HepG2 (cell line): ENCODE data around the gene GNRH2. TPM values are rescaled to one million over a fixed set of nuclear protein-coding genes. Genes with fewer than 3 reads are reported as not detected.

ENCODE experiments used
- HNRNPL ChIP-seq: fragments of 200-400 bp; formaldehyde crosslinking; IDR thresholded peaks from 2 replicates; pipeline ENCODE4 v1.6.1; 2017; ENCODE audit warnings: mild to moderate bottlenecking, low read depth, low read length
- IRX3 ChIP-seq: sonication (generic); formaldehyde crosslinking; IDR thresholded peaks from 2 replicates; pipeline ENCODE4 v1.8.1; 2023; ENCODE audit warnings: mild to moderate bottlenecking, low read depth, missing genetic modification reagents, borderline replicate concordance
- KAT2B ChIP-seq: fragments of 150-350 bp; IDR thresholded peaks from 2 replicates; pipeline ENCODE4 v1.6.1; 2014; ENCODE audit warnings: low read depth, low read length, borderline replicate concordance
- KDM5B ChIP-seq: sonication (generic); formaldehyde crosslinking; IDR thresholded peaks from 2 replicates; pipeline ENCODE4 v1.4.0; 2020; ENCODE audit warnings: missing genetic modification reagents, mild to moderate bottlenecking, borderline replicate concordance
- MAFG ChIP-seq: sonication (generic); formaldehyde crosslinking; IDR thresholded peaks from 2 replicates; pipeline ENCODE4 v1.5.1; 2020; ENCODE audit warnings: mild to moderate bottlenecking, missing genetic modification reagents
- MED8 ChIP-seq: sonication (generic); formaldehyde crosslinking; IDR thresholded peaks from 2 replicates; pipeline ENCODE4 v1.8.1; 2023; ENCODE audit warnings: mild to moderate bottlenecking, missing genetic modification reagents; ENCODE audit not compliant: insufficient replicate concordance
- SALL1 ChIP-seq: sonication (generic); formaldehyde crosslinking; IDR thresholded peaks from 2 replicates; pipeline ENCODE4 v1.8.0; 2022; ENCODE audit warnings: mild to moderate bottlenecking, missing genetic modification reagents
- SNAPC5 ChIP-seq: sonication (generic); formaldehyde crosslinking; IDR thresholded peaks from 2 replicates; pipeline ENCODE4 v1.8.1; 2023; ENCODE audit warnings: mild to moderate bottlenecking, missing genetic modification reagents, borderline replicate concordance
- TAF1 ChIP-seq: sonication (generic); formaldehyde crosslinking; IDR thresholded peaks from 2 replicates; pipeline ENCODE4 v1.4.0; 2020; ENCODE audit warnings: missing genetic modification reagents
- TCF12 ChIP-seq, 2 experiments: fragments of 450-650 bp in 1 of 2; sonication (generic) in 1 of 2; formaldehyde crosslinking in 1 of 2; IDR thresholded peaks; 2 replicates each; pipeline versions ENCODE4 v1.6.1 to v1.8.0; 2017 to 2022; ENCODE audit warnings: antibody characterized with exemption in 1 of 2, mild to moderate bottlenecking in 1 of 2, missing genetic modification reagents in 1 of 2, moderate library complexity in 1 of 2
- ZNF256 ChIP-seq: sonication (generic); formaldehyde crosslinking; conservative IDR thresholded peaks from 2 replicates; pipeline ENCODE4 v1.4.0; 2020; ENCODE audit warnings: missing genetic modification reagents
- ZNF333 ChIP-seq: sonication (generic); formaldehyde crosslinking; IDR thresholded peaks from 2 replicates; pipeline ENCODE4 v1.4.0; 2020; ENCODE audit warnings: mild to moderate bottlenecking, missing genetic modification reagents, borderline replicate concordance
- ZNF44 ChIP-seq: sonication (generic); formaldehyde crosslinking; IDR thresholded peaks from 2 replicates; pipeline ENCODE4 v1.5.1; 2020; ENCODE audit warnings: mild to moderate bottlenecking, missing genetic modification reagents
- ZNF619 ChIP-seq: sonication (generic); formaldehyde crosslinking; IDR thresholded peaks from 2 replicates; pipeline ENCODE4 v1.4.0; 2020; ENCODE audit warnings: mild to moderate bottlenecking, missing genetic modification reagents
- ZNF841 ChIP-seq: sonication (generic); formaldehyde crosslinking; IDR thresholded peaks from 2 replicates; pipeline ENCODE4 v1.8.1; 2023; ENCODE audit warnings: missing genetic modification reagents, borderline replicate concordance
- ZSCAN25 ChIP-seq: sonication (generic); formaldehyde crosslinking; IDR thresholded peaks from 2 replicates; pipeline ENCODE4 v1.8.0; 2022; ENCODE audit warnings: mild to moderate bottlenecking, missing genetic modification reagents
- polyA plus RNA-seq, 8 experiments: library from polyadenylated mRNA; depleted of rRNA in 3 of 8; stranded (reverse) in 7 of 8; unstranded in 1 of 8; fragments of >200 nt; fragmentation: Illumina TruSeq in 4 of 8; extraction: Trizol in 4 of 8; gene quantifications; 2 replicates each; pipeline versions ENCODE4 v1.2.1 to v1.2.3, GENCODE V29; 2011 to 2016; ENCODE audit warnings: low read depth in 4 of 8, missing spikeins in 1 of 8, mixed read lengths in 1 of 8; ENCODE audit not compliant: insufficient read depth in 1 of 8
- total RNA-seq, 5 experiments: library from RNA; depleted of rRNA; stranded (reverse); fragments of >200 nt; fragmentation: Illumina TruSeq; extraction: Trizol; gene quantifications; 2 replicates each; pipeline ENCODE4 v1.2.3, GENCODE V29; 2016; ENCODE audit warnings: low read depth in 1 of 5
- TF ChIP-seq, protein P1 (sequence below): IDR thresholded peaks from 2 replicates; pipeline ENCODE4 v1.6.1; 2016; ENCODE audit warnings: missing biosample characterization, missing genetic modification reagents, low read depth
- TF ChIP-seq, protein P2 (sequence below): conservative IDR thresholded peaks from 2 replicates; pipeline ENCODE4 v1.6.1; 2018; ENCODE audit warnings: missing genetic modification reagents

GNRH2 gene
- total and polyA plus RNA-seq, 2 of the 13 experiments (the other 11 are each of a cell fraction or from before 2014, with no cell fraction given) = 0.28 TPM; not detected in 1

- TF ChIP-seq HNRNPL (no peak), SNAPC5 (no peak), IRX3 (CRISPR knock-in tag) (no peak), MAFG (no peak), TAF1 (no peak), ZSCAN25 (peak; percentile 66; the same call in 1 of the 2 replicates), TCF12 (IDR thresholded peaks at IDR 0.05) (no peak), TCF12 (CRISPR knock-in tag; IDR thresholded peaks at IDR 0.05) (no peak), ZNF44 (CRISPR knock-in tag) (no peak), ZNF841 (CRISPR knock-in tag) (no peak), ZNF256 (CRISPR knock-in tag) (no peak), KAT2B (no peak), SALL1 (CRISPR knock-in tag) (peak; percentile 20; the same call in 1 of the 2 replicates), KDM5B (CRISPR knock-in tag) (peak; percentile 68; the same call in 1 of the 2 replicates), MED8 (CRISPR knock-in tag) (no peak), ZNF619 (no peak), ZNF333 (CRISPR knock-in tag) (no peak)
- TF ChIP-seq, protein P1, sequence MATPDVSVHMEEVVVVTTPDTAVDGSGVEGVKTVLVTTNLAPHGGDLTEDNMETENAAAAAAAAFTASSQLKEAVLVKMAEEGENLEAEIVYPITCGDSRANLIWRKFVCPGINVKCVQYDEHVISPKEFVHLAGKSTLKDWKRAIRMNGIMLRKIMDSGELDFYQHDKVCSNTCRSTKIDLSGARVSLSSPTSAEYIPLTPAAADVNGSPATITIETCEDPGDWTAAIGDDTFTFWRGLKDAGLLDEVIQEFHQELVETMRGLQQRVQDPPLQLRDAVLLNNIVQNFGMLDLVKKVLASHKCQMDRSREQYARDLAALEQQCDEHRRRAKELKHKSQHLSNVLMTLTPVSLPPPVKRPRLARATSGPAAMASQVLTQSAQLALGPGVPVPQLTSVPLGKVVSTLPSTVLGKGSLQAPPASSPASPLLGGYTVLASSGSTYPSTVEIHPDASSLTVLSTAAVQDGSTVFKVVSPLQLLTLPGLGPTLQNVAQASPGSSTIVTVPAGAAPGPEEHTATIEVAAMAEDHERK (CRISPR knock-in tag) = no peak
- TF ChIP-seq, protein P2, sequence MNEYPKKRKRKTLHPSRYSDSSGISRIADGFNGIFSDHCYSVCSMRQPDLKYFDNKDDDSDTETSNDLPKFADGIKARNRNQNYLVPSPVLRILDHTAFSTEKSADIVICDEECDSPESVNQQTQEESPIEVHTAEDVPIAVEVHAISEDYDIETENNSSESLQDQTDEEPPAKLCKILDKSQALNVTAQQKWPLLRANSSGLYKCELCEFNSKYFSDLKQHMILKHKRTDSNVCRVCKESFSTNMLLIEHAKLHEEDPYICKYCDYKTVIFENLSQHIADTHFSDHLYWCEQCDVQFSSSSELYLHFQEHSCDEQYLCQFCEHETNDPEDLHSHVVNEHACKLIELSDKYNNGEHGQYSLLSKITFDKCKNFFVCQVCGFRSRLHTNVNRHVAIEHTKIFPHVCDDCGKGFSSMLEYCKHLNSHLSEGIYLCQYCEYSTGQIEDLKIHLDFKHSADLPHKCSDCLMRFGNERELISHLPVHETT (CRISPR knock-in tag) = no peak
Observed at GRCh38 chr20:3082955-3083952, 39.8 kb downstream of the GNRH2 start (continued).
